Renal cortex interstitium (tissue), 11 donors: Measurements from ENCODE around the gene DEF6. TPM values are rescaled to one million over a fixed set of nuclear protein-coding genes. Genes with fewer than 3 reads are reported as not detected.
"Not testable (repeated sequence)": the region's sequence is repeated elsewhere in the genome, so short reads cannot be mapped to it uniquely, and the experiment has no call there.

Experiments
- DNase-seq, 11 donors: peaks; one replicate each; pipeline ENCODE4 v3.0.0-alpha.2; 2013; ENCODE audit warnings: low read depth in 9 of 11, low spot score in 4 of 11; ENCODE audit errors: extremely low read depth in 1 of 11
- polyA plus RNA-seq, 3 donors: library from polyadenylated mRNA; unstranded; fragments of 120-200 nt; gene quantifications; one replicate each; pipeline ENCODE4 v1.2.1, GENCODE V29; 2013; ENCODE audit not compliant: insufficient read length in 3 of 3

Gene DEF6
- polyA plus RNA-seq, 3 donors, result 3.9 to 5.2 (median 4.8) TPM

- no peak for DNase-seq
Measured at GRCh38 chr6:35328108-35328723, 30.6 kb downstream of the DEF6 start.

GRCh38 chr6:35328965-35329364 is 31.3 kb downstream of the DEF6 start:
- DNase-seq, result not testable (repeated sequence)

GRCh38 chr6:35330541-35331119 is 33.0 kb downstream of the DEF6 start:
- no peak for DNase-seq

- not testable (repeated sequence) for DNase-seq
Measured at GRCh38 chr6:35332074-35332887, 34.7 kb downstream of the DEF6 start.

- no peak for DNase-seq
Measured at GRCh38 chr6:35341557-35341956, 43.9 kb downstream of the DEF6 start.

- DNase-seq, result peak; percentile 87 to 97 (median 93)
Measured at GRCh38 chr6:35342258-35343091, 44.9 kb downstream of the DEF6 start, which contains the start of gene PPARD. Gene PPARD (plus strand): TSS chr6:35342558. CDS start chr6:35411088, 68,530 bp downstream.

GRCh38 chr6:35343092-35343834 is 45.6 kb downstream of the DEF6 start:
- DNase-seq, result no peak

- DNase-seq, result no peak
Measured at GRCh38 chr6:35343835-35344550, 46.4 kb downstream of the DEF6 start.

GRCh38 chr6:35351422-35351821 is 53.8 kb downstream of the DEF6 start:
- no peak for DNase-seq

GRCh38 chr6:35352735-35353134 is 55.1 kb downstream of the DEF6 start:
- no peak for DNase-seq

- DNase-seq, result no peak
Measured at GRCh38 chr6:35354361-35355135, 56.9 kb downstream of the DEF6 start.

GRCh38 chr6:35356391-35356790 is 58.8 kb downstream of the DEF6 start:
- DNase-seq, result no peak

- DNase-seq, result no peak
Measured at GRCh38 chr6:35357677-35358076, 60.1 kb downstream of the DEF6 start.

- no peak for DNase-seq
Measured at GRCh38 chr6:35358086-35358485, 60.5 kb downstream of the DEF6 start.

- no peak for DNase-seq
Measured at GRCh38 chr6:35359346-35359743, 61.7 kb downstream of the DEF6 start.

GRCh38 chr6:35359744-35360348 is 62.2 kb downstream of the DEF6 start:
- no peak for DNase-seq
